ENCODE measurements around the gene MTMR11. TPM values are rescaled to one million over a fixed set of nuclear protein-coding genes. Genes with fewer than 3 reads are reported as not detected.

Gene MTMR11
- total and polyA plus RNA-seq, 9 of the 15 experiments (the other 6 are each of a cell fraction or from before 2014, with no cell fraction given) = 0.09 to 1.6 (median 0.51) TPM

DNA sequence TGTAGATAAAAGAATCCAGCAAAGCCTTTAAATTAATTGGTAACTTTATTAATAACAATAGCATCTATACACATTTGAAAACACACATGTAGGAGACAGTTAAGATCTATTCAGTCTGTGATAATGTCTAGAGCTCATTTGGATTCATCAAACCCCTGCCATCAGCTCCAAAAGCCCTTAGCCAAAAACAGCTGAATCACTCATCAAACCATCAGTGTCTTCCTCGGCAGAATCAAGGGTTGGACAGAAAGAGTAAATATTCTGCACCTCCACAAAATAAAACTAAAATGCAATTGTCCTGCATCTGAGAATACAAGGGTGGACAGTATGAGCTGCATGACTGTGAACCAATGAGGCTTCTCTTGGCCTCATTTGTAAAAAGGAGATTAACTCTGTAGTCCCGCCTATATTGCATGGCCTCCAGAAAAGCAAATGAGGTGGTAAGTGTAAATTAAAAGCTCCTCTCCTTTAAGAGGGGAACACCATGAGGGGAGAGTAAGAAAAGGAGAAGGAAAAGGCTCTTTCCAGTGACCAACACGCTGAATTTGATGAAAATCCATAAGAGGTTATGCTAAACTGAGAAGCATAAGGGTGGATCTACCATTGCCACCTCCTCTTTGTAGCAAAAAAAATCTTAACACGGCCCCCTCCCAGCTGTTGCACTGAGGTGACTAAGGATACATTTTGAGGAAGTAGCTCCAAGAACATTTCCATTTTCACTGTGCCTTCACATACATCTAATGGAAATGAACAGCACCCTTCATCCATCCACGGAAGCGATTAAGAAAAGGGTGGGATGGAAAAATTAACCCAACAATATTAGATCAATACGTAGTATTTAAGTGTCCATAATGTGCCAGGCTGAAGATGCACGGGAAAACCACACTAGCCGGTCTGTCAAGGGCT is 52.0 kb downstream of the MTMR11 start (continued):
- no peak for TF ChIP-seq ZNF407 (IDR thresholded peaks at IDR 0.05; ENCODE audit: low read depth)
- peak; percentile 28 for TF ChIP-seq SMARCA4 (IDR thresholded peaks at IDR 0.05)
- 0 out of 2 replicates have a peak, but pooled peaks have one; percentile 49 for TF ChIP-seq MECOM (CRISPR knock-in tag; IDR thresholded peaks at IDR 0.05)
- TF ChIP-seq YBX1 (IDR thresholded peaks at IDR 0.05) = no peak
- TF ChIP-seq XRCC4 (IDR thresholded peaks at IDR 0.05; ENCODE audit: extremely low read depth, insufficient read depth, insufficient read length) = no peak
- no peak for TF ChIP-seq ZNF431 (CRISPR knock-in tag; IDR thresholded peaks at IDR 0.05)
- no peak for TF ChIP-seq ZBTB17 (CRISPR knock-in tag; IDR thresholded peaks at IDR 0.05)
- TF ChIP-seq XRCC5 (IDR thresholded peaks at IDR 0.05; ENCODE audit: low read depth, low read length) = peak; percentile 34; the same call in 1 of the 2 replicates
- TF ChIP-seq, protein P1, sequence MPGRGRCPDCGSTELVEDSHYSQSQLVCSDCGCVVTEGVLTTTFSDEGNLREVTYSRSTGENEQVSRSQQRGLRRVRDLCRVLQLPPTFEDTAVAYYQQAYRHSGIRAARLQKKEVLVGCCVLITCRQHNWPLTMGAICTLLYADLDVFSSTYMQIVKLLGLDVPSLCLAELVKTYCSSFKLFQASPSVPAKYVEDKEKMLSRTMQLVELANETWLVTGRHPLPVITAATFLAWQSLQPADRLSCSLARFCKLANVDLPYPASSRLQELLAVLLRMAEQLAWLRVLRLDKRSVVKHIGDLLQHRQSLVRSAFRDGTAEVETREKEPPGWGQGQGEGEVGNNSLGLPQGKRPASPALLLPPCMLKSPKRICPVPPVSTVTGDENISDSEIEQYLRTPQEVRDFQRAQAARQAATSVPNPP (IDR thresholded peaks at IDR 0.05; ENCODE audit: borderline replicate concordance, insufficient read depth, insufficient read length) = no peak
- TF ChIP-seq SIX5 (IDR thresholded peaks at IDR 0.05; ENCODE audit: borderline replicate concordance in 1 of 2, insufficient read depth in 1 of 2, low read depth in 1 of 2, low read length in 2 of 2) = no peak
- TF ChIP-seq ID3 (CRISPR knock-in tag; IDR thresholded peaks at IDR 0.05) = no peak
- TF ChIP-seq ID3 (tag; IDR thresholded peaks at IDR 0.05) = peak; percentile 18; the same call in 1 of the 2 replicates
- TF ChIP-seq, protein P2, sequence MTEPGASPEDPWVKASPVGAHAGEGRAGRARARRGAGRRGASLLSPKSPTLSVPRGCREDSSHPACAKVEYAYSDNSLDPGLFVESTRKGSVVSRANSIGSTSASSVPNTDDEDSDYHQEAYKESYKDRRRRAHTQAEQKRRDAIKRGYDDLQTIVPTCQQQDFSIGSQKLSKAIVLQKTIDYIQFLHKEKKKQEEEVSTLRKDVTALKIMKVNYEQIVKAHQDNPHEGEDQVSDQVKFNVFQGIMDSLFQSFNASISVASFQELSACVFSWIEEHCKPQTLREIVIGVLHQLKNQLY (CRISPR knock-in tag; conservative IDR thresholded peaks at IDR 0.05) = no peak
- TF ChIP-seq, protein P3, sequence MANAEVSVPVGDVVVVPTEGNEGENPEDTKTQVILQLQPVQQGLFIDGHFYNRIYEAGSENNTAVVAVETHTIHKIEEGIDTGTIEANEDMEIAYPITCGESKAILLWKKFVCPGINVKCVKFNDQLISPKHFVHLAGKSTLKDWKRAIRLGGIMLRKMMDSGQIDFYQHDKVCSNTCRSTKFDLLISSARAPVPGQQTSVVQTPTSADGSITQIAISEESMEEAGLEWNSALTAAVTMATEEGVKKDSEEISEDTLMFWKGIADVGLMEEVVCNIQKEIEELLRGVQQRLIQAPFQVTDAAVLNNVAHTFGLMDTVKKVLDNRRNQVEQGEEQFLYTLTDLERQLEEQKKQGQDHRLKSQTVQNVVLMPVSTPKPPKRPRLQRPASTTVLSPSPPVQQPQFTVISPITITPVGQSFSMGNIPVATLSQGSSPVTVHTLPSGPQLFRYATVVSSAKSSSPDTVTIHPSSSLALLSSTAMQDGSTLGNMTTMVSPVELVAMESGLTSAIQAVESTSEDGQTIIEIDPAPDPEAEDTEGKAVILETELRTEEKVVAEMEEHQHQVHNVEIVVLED (CRISPR knock-in tag; IDR thresholded peaks at IDR 0.05) = no peak
- no peak for TF ChIP-seq HLTF (IDR thresholded peaks at IDR 0.05)

All from K562 (cell line).